ENCODE results near the gene PCIF1. TPM values are rescaled to one million over a fixed set of nuclear protein-coding genes. Genes with fewer than 3 reads are reported as not detected.
A peak's percentile ranks its signal among the peaks of the same experiment; 100 is the strongest.

PCIF1 gene
- total and polyA plus RNA-seq, 12 donors = 12.6 to 47.1 (median 36.7) TPM

GRCh38 chr20:45965169-45966002, 30.9 kb downstream of the PCIF1 start:
- peak in 4 of 7 donors; percentile 8 to 43 (median 18) for DNase-seq
- no peaks in the 10 kb centered on the region for H3K27me3 ChIP-seq
- no peak overlapping the region for H3K4me3 ChIP-seq
- H3K9me3 ChIP-seq (replicated peaks in 1 of 3) = no peaks in the 10 kb centered on the region
- 77 to 92% (median 86%) methylated on average over 14 to 18 of the region's 18 CpGs for WGBS, 4 donors
- no peak for TF ChIP-seq POLR2A (IDR thresholded peaks at IDR 0.05)
- TF ChIP-seq CTCF (IDR thresholded peaks at IDR 0.05) = no peak
- H3K4me1 ChIP-seq (replicated peaks in 1 of 2) = peaks cover 13 to 15% of the 10 kb centered on the region in 2 donors
- peaks cover 0 to 90% of the 10 kb centered on the region in 2 donors for H3K36me3 ChIP-seq (replicated peaks in 1 of 2)
- H3K27ac ChIP-seq = no peak overlapping the region
- intact Hi-C loops (cut with DNase I) = no loop called here

GRCh38 chr20:45967551-45968080, 33.1 kb downstream of the PCIF1 start:
- peak in 4 of 7 donors; percentile 19 to 52 (median 26) for DNase-seq
- 92 to 95% (median 93%) methylated on average over 7 to 13 of the region's 13 CpGs for WGBS, 4 donors
- intact Hi-C loops (cut with DNase I) = no loop called here
- Histone ChIP-seq H3K4me3 (no peak overlapping the region), H3K9me3 (replicated peaks in 1 of 3) (no peaks in the 10 kb centered on the region), H3K27me3 (no peaks in the 10 kb centered on the region), H3K27ac (no peak overlapping the region), H3K36me3 (replicated peaks in 1 of 2) (peaks cover 0 to 69% of the 10 kb centered on the region in 2 donors), H3K4me1 (replicated peaks in 1 of 2) (peaks cover 15 to 22% of the 10 kb centered on the region in 2 donors)
- no peak for TF ChIP-seq POLR2A (IDR thresholded peaks at IDR 0.05)
- no peak for TF ChIP-seq CTCF (IDR thresholded peaks at IDR 0.05)

- no peak for TF ChIP-seq CTCF (IDR thresholded peaks at IDR 0.05)
- no peak for TF ChIP-seq POLR2A (IDR thresholded peaks at IDR 0.05)
- DNase-seq = peak in 4 of 7 donors; percentile 27 to 56 (median 44)
- peaks cover 15 to 22% of the 10 kb centered on the region in 2 donors for H3K4me1 ChIP-seq (replicated peaks in 1 of 2)
- H3K27me3 ChIP-seq = no peaks in the 10 kb centered on the region
- 85 to 95% (median 92%) methylated on average over 3 to 10 of the region's 10 CpGs for WGBS, 4 donors
- H3K9me3 ChIP-seq (replicated peaks in 1 of 3) = no peaks in the 10 kb centered on the region
- peaks cover 0 to 63% of the 10 kb centered on the region in 2 donors for H3K36me3 ChIP-seq (replicated peaks in 1 of 2)
- no peak overlapping the region for H3K27ac ChIP-seq
- no peak overlapping the region for H3K4me3 ChIP-seq
- intact Hi-C loops (cut with DNase I) = no loop called here
Measured at GRCh38 chr20:45968081-45968671, 33.7 kb downstream of the PCIF1 start.
